ENCODE measurements around the gene KIFC3.

KIFC3 gene

GRCh38 chr16:57762365-57763040 is 39.8 kb downstream of the KIFC3 start:
- no peaks in the 10 kb centered on the region for H3K36me3 Mint-ChIP-seq (ENCODE audit: low read depth)
- H3K4me1 Mint-ChIP-seq (ENCODE audit: low read depth), result no peaks in the 10 kb centered on the region
- no peaks in the 10 kb centered on the region for H3K9me3 Mint-ChIP-seq
- no peak overlapping the region for H3K27ac Mint-ChIP-seq
- no peaks in the 10 kb centered on the region for H3K27me3 Mint-ChIP-seq (ENCODE audit: low read depth)
- no peak overlapping the region for H3K4me3 Mint-ChIP-seq

- Mint-ChIP-seq H3K27me3 (ENCODE audit: low read depth) (no peaks in the 10 kb centered on the region), H3K4me3 (no peak overlapping the region), H3K27ac (no peak overlapping the region), H3K36me3 (ENCODE audit: low read depth) (no peaks in the 10 kb centered on the region), H3K4me1 (ENCODE audit: low read depth) (no peaks in the 10 kb centered on the region), H3K9me3 (no peaks in the 10 kb centered on the region)
Observed at GRCh38 chr16:57761957-57762356, 40.3 kb downstream of the KIFC3 start.

- no peaks in the 10 kb centered on the region for H3K27me3 Mint-ChIP-seq (ENCODE audit: low read depth)
- no peaks in the 10 kb centered on the region for H3K4me1 Mint-ChIP-seq (ENCODE audit: low read depth)
- H3K27ac Mint-ChIP-seq, result no peak overlapping the region
- H3K36me3 Mint-ChIP-seq (ENCODE audit: low read depth), result no peaks in the 10 kb centered on the region
- H3K9me3 Mint-ChIP-seq, result no peaks in the 10 kb centered on the region
- H3K4me3 Mint-ChIP-seq, result no peak overlapping the region
Observed at GRCh38 chr16:57761301-57761700, 41.0 kb downstream of the KIFC3 start.

GRCh38 chr16:57760357-57761160 is 41.7 kb downstream of the KIFC3 start:
- Mint-ChIP-seq H3K27me3 (ENCODE audit: low read depth) (no peaks in the 10 kb centered on the region), H3K27ac (no peak overlapping the region), H3K4me3 (no peak overlapping the region), H3K9me3 (no peaks in the 10 kb centered on the region), H3K36me3 (ENCODE audit: low read depth) (no peaks in the 10 kb centered on the region), H3K4me1 (ENCODE audit: low read depth) (no peaks in the 10 kb centered on the region)

GRCh38 chr16:57759541-57760356 is 42.5 kb downstream of the KIFC3 start:
- Mint-ChIP-seq H3K9me3 (no peaks in the 10 kb centered on the region), H3K4me1 (ENCODE audit: low read depth) (no peaks in the 10 kb centered on the region), H3K36me3 (ENCODE audit: low read depth) (no peaks in the 10 kb centered on the region), H3K4me3 (no peak overlapping the region), H3K27ac (no peak overlapping the region), H3K27me3 (ENCODE audit: low read depth) (no peaks in the 10 kb centered on the region)

GRCh38 chr16:57759131-57759530 is 43.2 kb downstream of the KIFC3 start:
- H3K4me3 Mint-ChIP-seq, result no peak overlapping the region
- no peaks in the 10 kb centered on the region for H3K27me3 Mint-ChIP-seq (ENCODE audit: low read depth)
- no peaks in the 10 kb centered on the region for H3K4me1 Mint-ChIP-seq (ENCODE audit: low read depth)
- H3K36me3 Mint-ChIP-seq (ENCODE audit: low read depth), result no peaks in the 10 kb centered on the region
- H3K27ac Mint-ChIP-seq, result no peak overlapping the region
- H3K9me3 Mint-ChIP-seq, result no peaks in the 10 kb centered on the region

GRCh38 chr16:57758331-57759117 is 43.8 kb downstream of the KIFC3 start:
- Mint-ChIP-seq H3K4me3 (no peak overlapping the region), H3K27ac (no peak overlapping the region), H3K36me3 (ENCODE audit: low read depth) (no peaks in the 10 kb centered on the region), H3K27me3 (ENCODE audit: low read depth) (no peaks in the 10 kb centered on the region), H3K4me1 (ENCODE audit: low read depth) (no peaks in the 10 kb centered on the region), H3K9me3 (no peaks in the 10 kb centered on the region)

- no peak overlapping the region for H3K27ac Mint-ChIP-seq
- H3K4me1 Mint-ChIP-seq (ENCODE audit: low read depth), result no peaks in the 10 kb centered on the region
- no peak overlapping the region for H3K4me3 Mint-ChIP-seq
- no peaks in the 10 kb centered on the region for H3K27me3 Mint-ChIP-seq (ENCODE audit: low read depth)
- H3K9me3 Mint-ChIP-seq, result no peaks in the 10 kb centered on the region
- no peaks in the 10 kb centered on the region for H3K36me3 Mint-ChIP-seq (ENCODE audit: low read depth)
Observed at GRCh38 chr16:57757883-57758282, 44.4 kb downstream of the KIFC3 start.

GRCh38 chr16:57757326-57757786 is 44.9 kb downstream of the KIFC3 start:
- no peaks in the 10 kb centered on the region for H3K4me1 Mint-ChIP-seq (ENCODE audit: low read depth)
- no peaks in the 10 kb centered on the region for H3K9me3 Mint-ChIP-seq
- H3K27ac Mint-ChIP-seq, result no peak overlapping the region
- no peaks in the 10 kb centered on the region for H3K27me3 Mint-ChIP-seq (ENCODE audit: low read depth)
- H3K4me3 Mint-ChIP-seq, result no peak overlapping the region
- H3K36me3 Mint-ChIP-seq (ENCODE audit: low read depth), result no peaks in the 10 kb centered on the region

- no peaks in the 10 kb centered on the region for H3K4me1 Mint-ChIP-seq (ENCODE audit: low read depth)
- H3K27me3 Mint-ChIP-seq (ENCODE audit: low read depth), result no peaks in the 10 kb centered on the region
- no peaks in the 10 kb centered on the region for H3K36me3 Mint-ChIP-seq (ENCODE audit: low read depth)
- no peaks in the 10 kb centered on the region for H3K9me3 Mint-ChIP-seq
- no peak overlapping the region for H3K4me3 Mint-ChIP-seq
- no peak overlapping the region for H3K27ac Mint-ChIP-seq
Observed at GRCh38 chr16:57756424-57757325, 45.6 kb downstream of the KIFC3 start.

GRCh38 chr16:57755726-57756423 is 46.4 kb downstream of the KIFC3 start:
- Mint-ChIP-seq H3K27me3 (ENCODE audit: low read depth) (no peaks in the 10 kb centered on the region), H3K27ac (no peak overlapping the region), H3K36me3 (ENCODE audit: low read depth) (no peaks in the 10 kb centered on the region), H3K9me3 (no peaks in the 10 kb centered on the region), H3K4me1 (ENCODE audit: low read depth) (no peaks in the 10 kb centered on the region), H3K4me3 (no peak overlapping the region)

GRCh38 chr16:57755061-57755684 is 47.1 kb downstream of the KIFC3 start:
- Mint-ChIP-seq H3K27ac (no peak overlapping the region), H3K4me3 (no peak overlapping the region), H3K9me3 (no peaks in the 10 kb centered on the region), H3K4me1 (ENCODE audit: low read depth) (no peaks in the 10 kb centered on the region), H3K36me3 (ENCODE audit: low read depth) (no peaks in the 10 kb centered on the region), H3K27me3 (ENCODE audit: low read depth) (no peaks in the 10 kb centered on the region)
